ENCODE data around the gene CENPS.
A peak's percentile ranks its signal among the peaks of the same experiment; 100 is the strongest.
"Not testable (repeated sequence)": the region's sequence is repeated elsewhere in the genome, so short reads cannot be mapped to it uniquely, and the experiment has no call there.

The CENPS gene

GRCh38 chr1:10472220-10473144, 42.2 kb downstream of the CENPS start, which contains the start of gene DFFA:
Gene DFFA, minus strand, starts transcription at chr1:10472529. Its CDS starts 71 bp downstream, at chr1:10472458.
- no peaks in the 10 kb centered on the region for H3K9me3 ChIP-seq (ENCODE audit: control insufficient read depth in 2 of 2, low read length in 2 of 2)
- H3K4me1 ChIP-seq (ENCODE audit: control insufficient read depth, insufficient read depth, low read length): peaks cover 23% of the 10 kb centered on the region
- no peaks in the 10 kb centered on the region for H3K27me3 ChIP-seq (ENCODE audit: control insufficient read depth in 1 of 2, insufficient read depth in 2 of 2, low read length in 2 of 2)
- H3K36me3 ChIP-seq (ENCODE audit: control insufficient read depth in 2 of 2, insufficient read depth in 2 of 2, low read length in 2 of 2): peaks cover 9 to 11% of the 10 kb centered on the region in 2 donors
- H3K27ac ChIP-seq (ENCODE audit: low read length): peak within 1 kb of the TSS; percentile 37
- H3K9ac ChIP-seq (ENCODE audit: low read length in 2 of 2): peak within 1 kb of the TSS; percentile 80 to 83
- peak within 1 kb of the TSS; percentile 89 to 93 for H3K4me3 ChIP-seq (ENCODE audit: low read length in 2 of 2)

GRCh38 chr1:10473145-10473765, 43.0 kb downstream of the CENPS start:
- Histone ChIP-seq H3K4me3 (ENCODE audit: low read length in 2 of 2) (peak overlapping the region in 1 of 2 donors; percentile 93), H3K36me3 (ENCODE audit: control insufficient read depth in 2 of 2, insufficient read depth in 2 of 2, low read length in 2 of 2) (peaks cover 2 to 7% of the 10 kb centered on the region in 2 donors), H3K9ac (ENCODE audit: low read length in 2 of 2) (no peak overlapping the region), H3K27me3 (ENCODE audit: control insufficient read depth in 1 of 2, insufficient read depth in 2 of 2, low read length in 2 of 2) (no peaks in the 10 kb centered on the region), H3K4me1 (ENCODE audit: control insufficient read depth, insufficient read depth, low read length) (peaks cover 23% of the 10 kb centered on the region), H3K27ac (ENCODE audit: low read length) (no peak overlapping the region), H3K9me3 (ENCODE audit: control insufficient read depth in 2 of 2, low read length in 2 of 2) (no peaks in the 10 kb centered on the region)

GRCh38 chr1:10474309-10474612, 44.0 kb downstream of the CENPS start:
- not testable (repeated sequence) for H3K27ac ChIP-seq (ENCODE audit: low read length); H3K27me3 ChIP-seq (ENCODE audit: control insufficient read depth in 1 of 2, insufficient read depth in 2 of 2, low read length in 2 of 2); H3K9me3 ChIP-seq (ENCODE audit: control insufficient read depth in 2 of 2, low read length in 2 of 2); H3K9ac ChIP-seq (ENCODE audit: low read length in 2 of 2); H3K36me3 ChIP-seq (ENCODE audit: control insufficient read depth in 2 of 2, insufficient read depth in 2 of 2, low read length in 2 of 2)
- H3K4me1 ChIP-seq (ENCODE audit: control insufficient read depth, insufficient read depth, low read length): peaks cover 23% of the 10 kb centered on the region
- peak overlapping the region; percentile 82 to 95 for H3K4me3 ChIP-seq (ENCODE audit: low read length in 2 of 2)

GRCh38 chr1:10474613-10475507, 44.6 kb downstream of the CENPS start, which contains the start of gene PEX14:
Gene PEX14, plus strand, starts transcription at chr1:10474950. Its CDS starts 17 bp downstream, at chr1:10474967.
- H3K9me3 ChIP-seq (ENCODE audit: control insufficient read depth in 2 of 2, low read length in 2 of 2): no peaks in the 10 kb centered on the region
- H3K9ac ChIP-seq (ENCODE audit: low read length in 2 of 2): peak within 1 kb of the TSS; percentile 78 to 79
- H3K36me3 ChIP-seq (ENCODE audit: control insufficient read depth in 2 of 2, insufficient read depth in 2 of 2, low read length in 2 of 2): no peaks in the 10 kb centered on the region
- H3K27ac ChIP-seq (ENCODE audit: low read length): no peak within 1 kb of the TSS
- H3K4me3 ChIP-seq (ENCODE audit: low read length in 2 of 2): peak within 1 kb of the TSS; percentile 82 to 95
- H3K4me1 ChIP-seq (ENCODE audit: control insufficient read depth, insufficient read depth, low read length): peaks cover 23% of the 10 kb centered on the region
- H3K27me3 ChIP-seq (ENCODE audit: control insufficient read depth in 1 of 2, insufficient read depth in 2 of 2, low read length in 2 of 2): no peaks in the 10 kb centered on the region

- Histone ChIP-seq H3K9me3 (ENCODE audit: control insufficient read depth in 2 of 2, low read length in 2 of 2) (no peaks in the 10 kb centered on the region), H3K9ac (ENCODE audit: low read length in 2 of 2) (peak overlapping the region; percentile 78 to 79), H3K27me3 (ENCODE audit: control insufficient read depth in 1 of 2, insufficient read depth in 2 of 2, low read length in 2 of 2) (no peaks in the 10 kb centered on the region), H3K4me1 (ENCODE audit: control insufficient read depth, insufficient read depth, low read length) (peaks cover 23% of the 10 kb centered on the region), H3K4me3 (ENCODE audit: low read length in 2 of 2) (peak overlapping the region; percentile 82 to 95), H3K36me3 (ENCODE audit: control insufficient read depth in 2 of 2, insufficient read depth in 2 of 2, low read length in 2 of 2) (no peaks in the 10 kb centered on the region), H3K27ac (ENCODE audit: low read length) (no peak overlapping the region)
Measured at GRCh38 chr1:10475510-10475909, 45.3 kb downstream of the CENPS start.

- H3K9ac ChIP-seq (ENCODE audit: low read length in 2 of 2): no peak overlapping the region
- H3K4me3 ChIP-seq (ENCODE audit: low read length in 2 of 2): no peak overlapping the region
- peaks cover 16% of the 10 kb centered on the region for H3K4me1 ChIP-seq (ENCODE audit: control insufficient read depth, insufficient read depth, low read length)
- H3K27me3 ChIP-seq (ENCODE audit: control insufficient read depth in 1 of 2, insufficient read depth in 2 of 2, low read length in 2 of 2): no peaks in the 10 kb centered on the region
- H3K9me3 ChIP-seq (ENCODE audit: control insufficient read depth in 2 of 2, low read length in 2 of 2): no peaks in the 10 kb centered on the region
- H3K27ac ChIP-seq (ENCODE audit: low read length): no peak overlapping the region
- no peaks in the 10 kb centered on the region for H3K36me3 ChIP-seq (ENCODE audit: control insufficient read depth in 2 of 2, insufficient read depth in 2 of 2, low read length in 2 of 2)
Measured at GRCh38 chr1:10479296-10479695, 49.1 kb downstream of the CENPS start.

GRCh38 chr1:10480614-10481013, 50.4 kb downstream of the CENPS start:
- H3K27me3 ChIP-seq (ENCODE audit: control insufficient read depth in 1 of 2, insufficient read depth in 2 of 2, low read length in 2 of 2): no peaks in the 10 kb centered on the region
- H3K27ac ChIP-seq (ENCODE audit: low read length): no peak overlapping the region
- no peaks in the 10 kb centered on the region for H3K36me3 ChIP-seq (ENCODE audit: control insufficient read depth in 2 of 2, insufficient read depth in 2 of 2, low read length in 2 of 2)
- H3K4me3 ChIP-seq (ENCODE audit: low read length in 2 of 2): no peak overlapping the region
- no peaks in the 10 kb centered on the region for H3K9me3 ChIP-seq (ENCODE audit: control insufficient read depth in 2 of 2, low read length in 2 of 2)
- peaks cover 9% of the 10 kb centered on the region for H3K4me1 ChIP-seq (ENCODE audit: control insufficient read depth, insufficient read depth, low read length)
- H3K9ac ChIP-seq (ENCODE audit: low read length in 2 of 2): no peak overlapping the region

- no peak overlapping the region for H3K4me3 ChIP-seq (ENCODE audit: low read length in 2 of 2)
- no peak overlapping the region for H3K9ac ChIP-seq (ENCODE audit: low read length in 2 of 2)
- no peaks in the 10 kb centered on the region for H3K27me3 ChIP-seq (ENCODE audit: control insufficient read depth in 1 of 2, insufficient read depth in 2 of 2, low read length in 2 of 2)
- peaks cover under 1% of the 10 kb centered on the region for H3K4me1 ChIP-seq (ENCODE audit: control insufficient read depth, insufficient read depth, low read length)
- H3K36me3 ChIP-seq (ENCODE audit: control insufficient read depth in 2 of 2, insufficient read depth in 2 of 2, low read length in 2 of 2): peaks cover 0 to 2% of the 10 kb centered on the region in 2 donors
- no peaks in the 10 kb centered on the region for H3K9me3 ChIP-seq (ENCODE audit: control insufficient read depth in 2 of 2, low read length in 2 of 2)
- H3K27ac ChIP-seq (ENCODE audit: low read length): no peak overlapping the region
Measured at GRCh38 chr1:10484521-10484920, 54.3 kb downstream of the CENPS start.

GRCh38 chr1:10489291-10490055, 59.2 kb downstream of the CENPS start:
- H3K4me3 ChIP-seq (ENCODE audit: low read length in 2 of 2): no peak overlapping the region
- H3K36me3 ChIP-seq (ENCODE audit: control insufficient read depth in 2 of 2, insufficient read depth in 2 of 2, low read length in 2 of 2): peaks cover 0 to 5% of the 10 kb centered on the region in 2 donors
- H3K27me3 ChIP-seq (ENCODE audit: control insufficient read depth in 1 of 2, insufficient read depth in 2 of 2, low read length in 2 of 2): no peaks in the 10 kb centered on the region
- peaks cover 10% of the 10 kb centered on the region for H3K4me1 ChIP-seq (ENCODE audit: control insufficient read depth, insufficient read depth, low read length)
- no peaks in the 10 kb centered on the region for H3K9me3 ChIP-seq (ENCODE audit: control insufficient read depth in 2 of 2, low read length in 2 of 2)
- H3K9ac ChIP-seq (ENCODE audit: low read length in 2 of 2): no peak overlapping the region
- no peak overlapping the region for H3K27ac ChIP-seq (ENCODE audit: low read length)
